HUDEP-2 (cell line): ENCODE data around the gene TRIM67.
A peak's percentile ranks its signal among the peaks of the same experiment; 100 is the strongest.

Source experiments
- DNase-seq, 76 experiments: peaks; one replicate each; lab custom pipeline; 2025; ENCODE audit not compliant: unreplicated experiment in 76 of 76; lab: John Stamatoyannopoulos, UW

Gene TRIM67

DNA sequence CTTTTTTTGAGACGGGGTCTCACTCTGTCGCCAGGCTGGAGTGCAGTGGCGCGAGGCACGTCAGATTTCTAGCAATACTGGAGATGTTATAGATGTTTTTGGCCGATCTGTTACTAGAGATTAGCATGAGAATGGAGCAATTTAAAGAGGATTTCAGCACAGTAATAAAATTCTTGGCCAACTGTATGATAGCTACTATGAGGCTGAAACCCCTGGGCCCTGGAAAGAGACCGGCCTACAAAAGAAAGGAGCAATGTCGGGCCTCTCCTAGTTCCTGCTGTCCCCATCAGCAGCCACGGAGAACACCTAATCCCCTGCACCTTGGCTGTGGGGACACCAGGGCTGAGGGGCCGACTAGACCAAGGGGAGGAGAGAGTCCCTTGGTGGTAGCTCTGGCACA, 69.7 kb downstream of the TRIM67 start:
- DNase-seq = no peak

- no peak for DNase-seq
These were observed 71.2 kb downstream of the TRIM67 start for GRCh38 chr1:231232870-231233734.

DNA sequence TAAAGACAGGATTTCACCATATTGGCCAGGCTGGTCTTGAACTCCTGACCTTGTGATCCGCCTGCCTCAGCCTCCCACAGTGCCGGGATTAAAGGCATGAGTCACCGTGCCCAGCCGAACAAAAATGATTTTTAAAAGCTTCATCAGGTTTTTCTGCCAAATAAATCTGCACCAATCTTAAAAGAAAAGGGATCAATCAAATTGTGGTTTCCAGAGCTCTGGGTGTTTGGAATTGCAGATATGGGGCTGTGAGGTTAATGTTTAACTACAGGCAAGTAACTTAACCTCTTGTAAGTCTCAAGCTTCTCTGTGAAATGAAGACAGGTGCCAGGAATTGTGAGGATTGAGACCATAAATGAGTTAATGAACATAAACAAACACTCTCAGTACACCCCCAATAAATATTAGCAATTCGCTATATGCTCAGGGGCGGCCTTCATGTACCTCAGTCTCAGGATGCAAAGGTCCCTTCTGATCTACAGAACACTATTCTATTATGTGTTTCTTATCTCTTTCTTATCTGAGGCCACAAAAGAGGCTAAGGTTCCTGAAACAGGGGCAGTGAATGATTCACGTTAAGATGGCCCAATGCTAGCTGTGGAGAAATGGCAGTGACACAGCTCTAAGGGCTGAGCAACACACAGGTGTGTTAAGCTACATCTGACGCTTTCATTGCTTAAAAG, 72.0 kb downstream of the TRIM67 start:
- DNase-seq = no peak

- no peak for DNase-seq
These were observed 72.6 kb downstream of the TRIM67 start for GRCh38 chr1:231234506-231234905.

DNA sequence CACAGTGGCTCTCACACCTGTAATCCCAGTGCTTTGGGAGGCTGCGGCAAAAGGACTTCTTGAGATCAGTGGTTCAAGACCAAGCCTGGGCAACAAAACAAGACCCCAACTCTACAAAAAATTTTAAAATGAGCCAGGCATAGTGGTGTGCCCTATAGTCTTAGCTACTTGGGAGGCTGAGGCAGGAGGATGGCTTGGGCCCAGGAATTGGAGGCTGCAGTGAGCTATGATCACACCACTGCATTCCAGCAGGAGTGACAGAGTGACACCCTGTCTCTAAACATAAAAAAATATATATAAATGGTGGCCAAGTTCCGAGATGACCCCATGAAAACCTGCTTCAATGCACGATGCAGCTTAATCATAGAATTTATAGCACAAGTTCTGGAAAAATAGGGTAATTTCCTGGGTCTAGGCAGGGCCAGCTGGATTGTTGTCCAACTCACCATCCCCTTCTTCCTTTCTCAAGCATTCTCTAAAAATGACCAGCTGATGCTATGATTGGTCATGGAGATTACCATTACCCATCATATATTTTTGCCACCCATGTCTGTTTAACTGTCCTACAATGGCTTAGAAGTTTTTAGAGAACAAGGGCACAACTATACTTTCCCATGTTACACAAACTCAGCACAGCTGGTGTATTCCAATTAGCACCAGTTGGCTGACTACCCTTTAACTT, 73.8 kb downstream of the TRIM67 start:
- no peak for DNase-seq

DNA sequence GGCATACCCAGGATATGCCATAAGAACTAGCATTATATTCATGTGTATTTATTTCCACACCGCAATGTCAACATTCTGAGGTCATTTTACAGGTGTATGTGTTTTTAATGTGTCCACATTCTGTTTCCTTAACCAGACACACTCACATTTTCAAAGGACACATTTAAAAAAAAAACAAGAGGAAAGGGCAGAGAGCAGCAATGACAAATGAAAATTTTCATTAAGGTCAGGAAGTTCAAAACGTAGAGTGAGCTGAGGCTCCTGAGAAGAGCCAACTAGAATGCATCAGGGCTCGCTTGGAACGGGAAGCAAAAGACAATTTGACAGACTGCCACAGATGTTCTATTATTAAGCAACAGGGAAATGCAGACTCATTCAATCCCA, 74.3 kb downstream of the TRIM67 start:
- no peak for DNase-seq

GRCh38 chr1:231236938-231237337, 75.1 kb downstream of the TRIM67 start:
- DNase-seq = no peak

GRCh38 chr1:231238298-231238697, 76.4 kb downstream of the TRIM67 start:
- DNase-seq = no peak

- DNase-seq = peak in 3 of 76 experiments; percentile 15 to 25 (median 21)
These were observed 78.6 kb downstream of the TRIM67 start for GRCh38 chr1:231240531-231240882.

GRCh38 chr1:231240883-231241735, 79.3 kb downstream of the TRIM67 start, which contains the start of gene GNPAT:
Gene GNPAT, plus strand, starts transcription at chr1:231241212. Its CDS starts 167 bp downstream, at chr1:231241379.
- peak in 74 of 76 experiments; percentile 40 to 90 (median 76) for DNase-seq

DNA sequence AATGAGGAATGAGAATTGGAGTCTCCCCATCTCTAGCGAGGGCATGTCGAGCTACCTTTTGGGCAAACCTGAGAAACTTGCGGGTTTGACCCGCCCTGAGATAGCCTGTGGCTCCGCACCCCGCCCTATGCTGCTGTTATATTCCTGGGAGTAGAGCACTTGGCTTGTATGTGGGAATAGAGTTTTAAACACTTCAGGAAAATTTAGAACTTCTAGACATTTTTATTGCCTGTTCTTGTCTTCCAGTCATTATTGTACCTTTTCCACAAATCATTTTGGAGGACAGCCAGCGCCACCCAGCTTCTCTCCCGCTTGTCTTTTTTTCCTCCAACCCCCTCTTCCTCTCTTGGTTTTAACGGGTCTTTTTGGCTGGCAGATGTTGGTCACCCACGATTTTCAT, 79.9 kb downstream of the TRIM67 start:
- DNase-seq = peak in 26 of 76 experiments; percentile 2 to 49 (median 23)

GRCh38 chr1:231242516-231243198, 80.8 kb downstream of the TRIM67 start:
- DNase-seq = peak in 3 of 76 experiments; percentile 19 to 31 (median 27)

DNA sequence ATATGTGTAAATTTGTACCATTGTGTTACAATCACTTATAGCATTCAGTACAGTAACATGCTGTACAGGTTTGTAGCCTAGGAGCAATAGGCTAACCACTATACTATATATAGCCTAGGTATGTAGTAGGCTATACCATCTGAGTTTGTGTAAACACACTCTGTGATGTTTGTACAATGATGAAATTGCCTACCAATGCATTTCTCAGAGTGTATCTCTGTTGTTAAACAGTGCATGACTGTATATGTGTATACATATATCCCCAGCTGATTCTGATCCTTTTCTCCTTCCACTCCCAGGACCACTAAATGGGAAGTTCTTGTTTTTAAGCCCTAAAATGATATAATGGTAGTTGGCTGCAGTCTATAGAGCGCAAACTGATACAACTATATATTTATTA, 86.9 kb downstream of the TRIM67 start:
- DNase-seq = no peak

- DNase-seq = no peak
These were observed 90.5 kb downstream of the TRIM67 start for GRCh38 chr1:231252336-231252735.

- DNase-seq = no peak
These were observed 98.5 kb downstream of the TRIM67 start for GRCh38 chr1:231260351-231260750.

- no peak for DNase-seq
These were observed 102.8 kb downstream of the TRIM67 start for GRCh38 chr1:231264642-231265041.

DNA sequence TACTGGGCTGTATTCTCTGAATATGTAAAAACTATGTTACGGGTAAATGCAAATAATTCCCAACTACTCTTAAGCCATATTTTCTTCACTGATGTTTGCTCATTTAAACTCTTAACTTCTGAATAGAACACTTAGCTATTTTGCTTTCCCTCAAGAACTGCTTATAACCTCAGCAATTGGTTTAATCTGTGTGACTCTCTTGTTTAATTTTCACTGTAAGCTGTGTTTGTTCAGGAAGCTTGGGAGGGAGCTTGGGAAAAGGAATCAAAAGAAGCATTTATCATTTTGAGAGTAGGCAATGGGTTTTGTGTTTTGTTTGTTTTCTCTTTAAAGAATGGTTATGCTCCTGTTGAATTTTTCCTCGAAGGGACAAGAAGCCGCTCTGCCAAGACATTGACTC, 103.5 kb downstream of the TRIM67 start:
- DNase-seq = no peak

DNA sequence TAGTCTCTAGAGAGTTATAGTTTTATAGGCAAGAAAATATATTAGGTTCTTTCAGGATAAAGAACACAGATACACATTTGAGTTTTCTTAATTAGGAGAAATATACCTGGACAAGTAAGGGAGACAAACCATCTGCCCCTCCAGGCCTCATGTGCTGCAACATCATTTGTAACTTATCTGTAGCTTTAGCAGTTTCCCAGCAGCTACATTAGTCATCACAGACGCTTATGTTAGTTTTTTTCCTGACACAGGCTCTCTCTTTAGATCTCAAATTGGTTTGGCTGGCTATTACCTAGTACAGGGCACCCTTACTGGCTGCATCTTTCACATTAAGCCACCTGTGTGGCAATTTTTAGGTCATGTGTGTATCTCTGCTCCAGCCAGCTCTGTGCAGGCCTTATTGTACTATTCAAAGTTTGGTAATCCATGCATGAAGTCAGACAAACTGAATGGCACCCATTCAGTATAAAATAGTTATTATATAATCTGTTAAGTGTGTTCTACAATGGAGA, 105.0 kb downstream of the TRIM67 start:
- DNase-seq = no peak
